ENCODE measurements around the gene RPS26.
"Not testable (repeated sequence)": the region's sequence is repeated elsewhere in the genome, so short reads cannot be mapped to it uniquely, and the experiment has no call there.

The RPS26 gene

DNA sequence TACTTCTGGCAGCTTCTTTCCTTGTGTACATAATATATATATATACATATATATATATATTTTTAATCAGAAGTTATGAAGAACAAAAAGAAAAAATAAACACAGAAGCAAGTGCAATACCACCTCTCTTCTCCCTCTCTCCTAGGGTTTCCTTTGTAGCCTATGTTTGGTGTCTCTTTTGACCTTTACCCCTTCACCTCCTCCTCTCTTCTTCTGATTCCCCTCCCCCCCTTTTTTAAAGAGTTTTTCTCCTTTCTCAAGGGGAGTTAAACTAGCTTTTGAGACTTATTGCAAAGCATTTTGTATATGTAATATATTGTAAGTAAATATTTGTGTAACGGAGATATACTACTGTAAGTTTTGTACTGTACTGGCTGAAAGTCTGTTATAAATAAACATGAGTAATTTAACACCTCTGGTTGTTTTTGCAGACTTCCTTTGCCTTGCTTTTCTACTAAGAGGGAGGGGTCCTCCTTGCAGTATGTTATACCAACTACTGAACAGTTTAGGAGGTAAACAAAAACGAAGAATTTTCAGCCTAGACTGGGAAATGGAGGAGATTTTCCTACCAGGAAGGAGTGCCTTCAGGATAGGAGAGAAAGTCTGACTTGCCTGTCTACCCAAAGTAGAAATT, 3.6 kb upstream of the RPS26 start:
- H3K36me3 Mint-ChIP-seq (ENCODE audit: low read depth): peaks cover 54% of the 10 kb centered on the region
- no peaks in the 10 kb centered on the region for H3K9me3 Mint-ChIP-seq
- H3K27ac Mint-ChIP-seq: peak overlapping the region; percentile 72
- H3K4me1 Mint-ChIP-seq (ENCODE audit: low read depth): peaks cover 46% of the 10 kb centered on the region
- no peaks in the 10 kb centered on the region for H3K27me3 Mint-ChIP-seq (ENCODE audit: low read depth)
- no peak overlapping the region for H3K4me3 Mint-ChIP-seq

DNA sequence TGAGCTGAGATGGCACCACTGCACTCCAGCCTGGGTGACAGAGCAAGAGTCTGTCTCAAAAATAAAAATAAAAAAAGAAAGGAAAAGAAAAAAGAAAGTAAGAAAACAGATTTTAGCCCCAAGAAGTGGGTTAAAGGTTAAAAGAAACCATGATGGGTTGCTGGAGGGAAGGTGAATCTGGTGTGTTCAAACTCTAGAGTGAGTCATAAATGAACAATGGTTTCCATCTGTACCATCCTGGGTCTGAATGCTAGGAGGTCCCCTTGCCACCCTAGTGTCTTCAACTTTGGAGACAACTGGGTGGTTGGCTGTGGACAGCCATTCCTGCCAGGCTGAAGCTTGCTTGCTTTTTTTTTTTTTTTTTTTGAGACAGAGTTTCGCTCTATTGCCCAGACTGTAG, 1.6 kb upstream of the RPS26 start:
- Mint-ChIP-seq H3K4me1 (ENCODE audit: low read depth) (peaks cover 50% of the 10 kb centered on the region), H3K27me3 (ENCODE audit: low read depth) (no peaks in the 10 kb centered on the region), H3K27ac (peak overlapping the region; percentile 97), H3K4me3 (no peak overlapping the region), H3K9me3 (no peaks in the 10 kb centered on the region), H3K36me3 (ENCODE audit: low read depth) (peaks cover 57% of the 10 kb centered on the region)

DNA sequence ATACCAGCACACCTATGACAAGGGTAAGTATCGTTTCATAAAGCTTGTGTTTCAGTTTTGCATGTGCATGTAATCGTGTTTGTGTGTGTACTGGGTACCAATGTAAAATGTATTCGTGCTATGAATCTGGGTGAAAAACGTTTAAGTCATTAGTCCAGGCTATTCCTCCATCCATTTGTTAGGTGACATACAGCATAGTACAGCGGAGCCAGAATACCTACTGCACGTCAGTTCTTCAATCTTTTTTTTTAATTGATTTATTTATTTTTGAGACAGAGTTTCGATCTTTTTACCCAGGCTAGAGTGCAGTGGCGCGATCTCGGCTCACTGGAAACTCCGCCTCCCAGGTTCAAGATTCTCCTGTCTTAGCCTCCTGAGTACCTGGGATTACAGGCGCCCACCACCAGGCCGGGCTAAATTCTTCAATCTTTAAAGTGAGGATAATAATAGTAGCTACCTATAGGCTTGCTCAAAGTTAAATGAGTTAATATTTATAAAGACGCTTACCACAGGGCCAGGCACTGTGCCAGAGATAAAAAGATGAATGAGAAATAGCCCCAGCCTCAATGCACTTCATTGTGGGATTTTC, 661 bp upstream of the RPS26 start:
- H3K27me3 Mint-ChIP-seq (ENCODE audit: low read depth): no peaks in the 10 kb centered on the region
- H3K9me3 Mint-ChIP-seq: no peaks in the 10 kb centered on the region
- H3K27ac Mint-ChIP-seq: peak overlapping the region; percentile 97
- peaks cover 51% of the 10 kb centered on the region for H3K36me3 Mint-ChIP-seq (ENCODE audit: low read depth)
- peaks cover 45% of the 10 kb centered on the region for H3K4me1 Mint-ChIP-seq (ENCODE audit: low read depth)
- peak overlapping the region; percentile 99 for H3K4me3 Mint-ChIP-seq

DNA sequence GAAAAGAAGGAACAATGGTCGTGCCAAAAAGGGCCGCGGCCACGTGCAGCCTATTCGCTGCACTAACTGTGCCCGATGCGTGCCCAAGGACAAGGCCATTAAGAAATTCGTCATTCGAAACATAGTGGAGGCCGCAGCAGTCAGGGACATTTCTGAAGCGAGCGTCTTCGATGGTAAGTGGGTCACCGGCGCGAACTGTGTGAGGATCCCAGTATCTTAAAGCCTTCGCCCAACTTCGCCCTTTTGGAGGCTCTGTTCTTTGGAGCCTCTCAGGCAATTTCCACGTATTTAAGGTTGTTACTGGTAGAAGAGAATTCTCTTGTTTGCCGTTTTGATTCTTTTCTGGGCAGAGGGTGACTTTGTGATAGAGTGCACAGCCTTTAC, 704 bp downstream of the RPS26 start:
- Mint-ChIP-seq H3K4me3 (peak overlapping the region; percentile 99), H3K36me3 (ENCODE audit: low read depth) (peaks cover 44% of the 10 kb centered on the region), H3K27ac (peak overlapping the region; percentile 97), H3K4me1 (ENCODE audit: low read depth) (peaks cover 46% of the 10 kb centered on the region)
- H3K27me3 Mint-ChIP-seq (ENCODE audit: low read depth); H3K9me3 Mint-ChIP-seq: not testable (repeated sequence)

DNA sequence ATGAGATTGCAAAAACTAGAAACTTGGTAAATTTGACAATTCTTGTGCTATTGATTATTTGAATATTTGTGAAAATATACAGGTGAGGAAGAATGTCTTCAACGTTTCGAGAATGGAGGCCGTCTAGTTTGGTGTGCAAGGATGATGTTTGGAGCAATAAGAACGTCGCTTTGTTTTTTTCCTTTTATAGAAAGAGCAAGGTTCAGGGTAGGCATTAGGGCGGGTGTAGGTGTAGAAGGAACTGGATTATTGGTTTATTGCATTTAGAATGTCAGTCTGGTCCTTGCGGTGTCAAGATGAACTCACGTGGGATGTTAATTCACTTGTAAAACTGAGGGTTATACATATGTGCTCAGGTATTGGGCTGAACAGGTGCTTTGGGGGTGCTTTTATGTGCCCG, 1.1 kb downstream of the RPS26 start:
- Mint-ChIP-seq H3K27ac (peak overlapping the region; percentile 97), H3K9me3 (no peaks in the 10 kb centered on the region), H3K27me3 (ENCODE audit: low read depth) (no peaks in the 10 kb centered on the region), H3K36me3 (ENCODE audit: low read depth) (peaks cover 41% of the 10 kb centered on the region), H3K4me3 (peak overlapping the region; percentile 99), H3K4me1 (ENCODE audit: low read depth) (peaks cover 42% of the 10 kb centered on the region)

DNA sequence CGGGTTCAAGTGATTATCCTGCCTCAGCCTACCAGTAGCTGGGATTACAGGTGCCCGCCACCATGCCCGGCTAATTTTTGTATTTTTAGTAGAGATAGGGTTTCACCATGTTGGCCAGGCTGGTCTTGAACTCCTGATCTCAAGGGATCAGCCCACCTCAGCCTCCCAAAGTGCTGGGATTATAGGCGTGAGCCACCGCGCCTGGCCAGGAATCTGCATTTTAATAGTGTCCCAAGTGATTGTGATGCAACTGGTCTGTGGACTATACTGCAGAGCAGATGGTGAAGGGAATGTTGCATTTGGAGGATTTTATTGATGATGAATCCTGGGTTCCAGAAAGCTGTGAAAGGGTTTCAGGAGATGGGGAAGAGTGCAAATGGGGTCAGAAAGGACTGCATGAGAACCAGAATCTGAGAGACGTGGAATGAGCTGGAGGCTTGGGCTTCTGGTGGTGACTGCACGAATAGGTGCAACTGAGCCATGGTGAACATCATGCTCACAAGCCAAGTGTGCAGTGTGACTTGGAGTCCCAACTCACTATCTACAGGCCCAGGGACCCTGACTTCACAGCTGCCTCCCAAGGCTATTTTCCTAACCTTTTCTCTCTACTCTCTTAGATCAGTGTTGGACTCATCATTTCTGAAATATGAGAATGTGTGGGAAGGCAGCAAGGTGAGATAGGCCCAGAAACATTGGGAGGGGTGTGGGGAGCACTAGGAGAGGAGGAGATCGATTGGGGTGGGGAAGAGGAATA, 4.5 kb downstream of the RPS26 start:
- peak overlapping the region; percentile 72 for H3K27ac Mint-ChIP-seq
- peaks cover 31% of the 10 kb centered on the region for H3K36me3 Mint-ChIP-seq (ENCODE audit: low read depth)
- H3K4me1 Mint-ChIP-seq (ENCODE audit: low read depth): peaks cover 26% of the 10 kb centered on the region
- no peak overlapping the region for H3K4me3 Mint-ChIP-seq
- no peaks in the 10 kb centered on the region for H3K27me3 Mint-ChIP-seq (ENCODE audit: low read depth)
- H3K9me3 Mint-ChIP-seq: no peaks in the 10 kb centered on the region

DNA sequence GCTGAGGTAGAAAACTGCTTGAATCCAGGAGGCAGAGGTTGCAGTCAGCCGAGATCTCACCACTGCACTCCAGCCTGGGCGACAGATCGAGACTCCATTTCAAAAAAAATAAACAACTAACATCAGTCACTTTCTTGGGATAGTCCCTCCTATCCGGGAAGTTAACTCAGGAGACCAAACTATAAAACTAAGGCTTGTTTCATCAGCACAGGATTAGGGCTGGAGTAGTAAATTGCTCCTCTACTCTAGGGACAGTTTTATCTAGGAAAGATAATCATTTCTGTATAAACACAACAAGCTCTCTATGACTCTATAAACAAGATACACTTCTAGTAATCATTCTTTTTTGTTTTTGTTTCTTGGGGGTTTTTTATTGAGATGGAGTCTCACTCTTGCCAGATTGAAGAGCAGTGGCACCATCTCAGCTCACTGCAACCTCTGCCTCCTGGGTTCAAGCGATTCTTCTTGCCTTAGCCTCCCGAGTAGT, 11.7 kb downstream of the RPS26 start:
- no peak overlapping the region for H3K27ac Mint-ChIP-seq
- peaks cover 5% of the 10 kb centered on the region for H3K27me3 Mint-ChIP-seq (ENCODE audit: low read depth)
- H3K4me3 Mint-ChIP-seq: no peak overlapping the region
- H3K4me1 Mint-ChIP-seq (ENCODE audit: low read depth): peaks cover 6% of the 10 kb centered on the region
- H3K36me3 Mint-ChIP-seq (ENCODE audit: low read depth): no peaks in the 10 kb centered on the region
- H3K9me3 Mint-ChIP-seq: no peaks in the 10 kb centered on the region

DNA sequence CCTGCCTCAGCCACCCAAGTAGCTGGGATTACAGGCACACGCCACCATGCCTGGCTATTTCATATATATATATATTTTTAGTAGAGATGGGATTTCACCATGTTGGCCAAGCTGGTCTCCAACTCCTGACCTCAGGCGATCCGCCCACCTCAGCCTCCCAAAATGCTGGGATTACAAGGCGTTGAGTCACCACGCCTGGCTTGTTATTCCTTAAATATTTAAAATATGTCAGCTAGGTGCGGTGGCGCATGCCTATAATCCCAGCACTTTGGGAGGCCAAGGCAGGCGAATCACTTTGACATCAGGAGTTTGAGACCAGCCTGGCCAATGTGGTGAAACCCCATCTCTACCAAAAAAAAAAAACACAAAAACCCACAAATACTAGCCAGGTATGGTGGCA, 18.2 kb downstream of the RPS26 start:
- H3K27ac Mint-ChIP-seq; H3K9me3 Mint-ChIP-seq; H3K4me3 Mint-ChIP-seq; H3K36me3 Mint-ChIP-seq (ENCODE audit: low read depth); H3K4me1 Mint-ChIP-seq (ENCODE audit: low read depth): not testable (repeated sequence)
- peaks cover 17% of the 10 kb centered on the region for H3K27me3 Mint-ChIP-seq (ENCODE audit: low read depth)

DNA sequence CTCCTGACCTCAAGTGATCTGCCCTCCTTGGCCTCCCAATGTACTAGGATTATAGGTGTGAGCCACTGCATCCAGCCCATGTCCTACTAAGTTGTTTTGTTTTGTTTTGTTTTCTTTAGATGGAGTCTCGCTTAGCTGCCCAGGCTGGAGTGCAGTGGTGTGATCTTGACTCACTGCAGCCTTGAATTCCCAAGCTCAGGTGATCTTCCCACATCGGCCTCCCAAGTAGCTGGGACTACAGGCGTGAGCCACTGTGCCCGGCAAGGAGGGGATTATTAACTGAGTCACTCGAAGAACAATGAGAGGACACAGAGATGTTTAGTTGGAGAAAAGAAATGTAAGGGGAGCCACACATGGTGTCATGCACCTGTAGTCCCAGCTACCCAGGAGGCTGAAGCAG, 20.3 kb downstream of the RPS26 start:
- Mint-ChIP-seq H3K27ac (no peak overlapping the region), H3K4me3 (no peak overlapping the region), H3K4me1 (ENCODE audit: low read depth) (no peaks in the 10 kb centered on the region), H3K36me3 (ENCODE audit: low read depth) (peaks cover 1% of the 10 kb centered on the region), H3K9me3 (no peaks in the 10 kb centered on the region), H3K27me3 (ENCODE audit: low read depth) (peaks cover 17% of the 10 kb centered on the region)

DNA sequence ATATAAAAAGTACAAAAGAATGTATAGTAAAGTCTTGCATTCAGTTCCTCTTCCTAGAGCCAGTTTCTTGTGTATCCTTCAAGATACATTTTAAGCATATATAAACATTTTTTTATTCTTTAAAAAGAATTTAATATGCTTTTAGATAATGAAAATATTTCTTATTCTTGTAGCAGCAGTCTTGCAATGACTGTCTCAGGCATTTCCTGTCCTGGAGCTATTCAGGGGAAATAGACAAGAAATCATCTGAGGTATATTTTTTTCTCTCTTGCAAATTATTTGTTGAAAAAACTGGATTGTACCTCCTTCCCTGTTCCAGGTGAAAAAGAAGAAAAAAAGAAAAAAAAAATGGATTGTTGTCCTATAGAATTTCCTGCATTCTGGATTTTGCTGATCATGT, 21.3 kb downstream of the RPS26 start:
- Mint-ChIP-seq H3K4me1 (ENCODE audit: low read depth) (no peaks in the 10 kb centered on the region), H3K4me3 (no peak overlapping the region), H3K36me3 (ENCODE audit: low read depth) (peaks cover 1% of the 10 kb centered on the region), H3K27me3 (ENCODE audit: low read depth) (peaks cover 17% of the 10 kb centered on the region), H3K9me3 (no peaks in the 10 kb centered on the region), H3K27ac (no peak overlapping the region)

DNA sequence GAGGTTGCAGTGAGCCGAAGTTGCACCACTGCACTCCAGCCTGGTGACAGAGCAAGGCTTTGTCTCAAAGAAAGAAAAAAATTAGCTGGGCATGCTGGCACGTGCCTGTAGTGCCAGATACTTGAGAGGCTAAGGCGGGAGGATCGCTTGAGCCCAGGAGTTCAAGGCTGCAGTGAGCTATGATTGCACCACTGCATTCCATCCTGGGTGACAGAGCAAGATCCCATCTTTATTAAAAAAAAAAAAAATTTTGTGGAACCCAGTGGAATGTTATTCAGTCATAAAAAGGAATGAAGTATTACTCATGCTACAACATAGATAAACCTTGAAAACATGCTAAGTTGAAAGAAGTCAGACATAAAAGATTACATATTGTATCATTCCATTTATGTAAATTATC, 29.9 kb downstream of the RPS26 start:
- Mint-ChIP-seq H3K9me3 (no peaks in the 10 kb centered on the region), H3K4me3 (no peak overlapping the region), H3K4me1 (ENCODE audit: low read depth) (no peaks in the 10 kb centered on the region), H3K27me3 (ENCODE audit: low read depth) (peaks cover 4% of the 10 kb centered on the region), H3K27ac (no peak overlapping the region), H3K36me3 (ENCODE audit: low read depth) (no peaks in the 10 kb centered on the region)

DNA sequence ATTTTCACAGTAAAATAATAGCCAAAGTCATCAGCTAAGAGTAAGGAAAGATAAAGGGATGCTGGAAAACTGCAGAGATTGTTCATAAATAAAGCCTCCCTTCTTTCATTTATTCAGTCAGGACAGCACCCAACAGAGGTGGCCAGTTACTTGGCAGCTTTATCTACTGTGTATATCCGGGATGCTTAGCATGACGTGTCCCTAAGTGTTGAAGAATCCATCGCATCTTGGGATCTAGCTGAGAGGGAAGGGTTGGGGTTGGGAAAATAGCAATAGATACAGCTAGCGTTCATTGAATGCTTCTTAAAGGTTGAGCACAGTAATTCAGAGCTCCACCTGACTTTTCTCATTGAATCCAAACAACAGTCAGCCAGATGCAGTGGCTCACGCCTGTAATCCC, 32.7 kb downstream of the RPS26 start:
- Mint-ChIP-seq H3K4me3 (no peak overlapping the region), H3K27ac (no peak overlapping the region), H3K36me3 (ENCODE audit: low read depth) (no peaks in the 10 kb centered on the region), H3K27me3 (ENCODE audit: low read depth) (peaks cover 7% of the 10 kb centered on the region), H3K9me3 (no peaks in the 10 kb centered on the region), H3K4me1 (ENCODE audit: low read depth) (peaks cover 4% of the 10 kb centered on the region)

DNA sequence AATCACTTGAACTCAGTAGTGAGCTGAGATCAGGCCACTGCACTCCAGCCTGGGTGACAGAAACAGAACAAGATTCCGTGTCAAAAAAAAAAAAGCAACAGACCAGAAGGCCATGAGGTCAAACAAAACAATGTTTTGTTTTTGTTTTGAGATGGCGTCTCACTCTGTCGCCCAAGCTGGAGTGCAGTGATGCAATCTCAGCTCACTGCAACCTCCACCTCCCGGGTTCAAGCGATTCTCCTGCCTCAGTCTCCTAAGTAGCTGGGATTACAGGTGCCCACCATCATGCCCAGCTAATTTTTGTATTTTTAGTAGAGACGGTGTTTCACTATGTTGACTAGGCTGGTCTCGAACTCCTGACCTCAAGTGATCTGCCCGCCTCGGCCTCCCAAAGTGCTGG, 36.2 kb downstream of the RPS26 start:
- not testable (repeated sequence) for H3K4me1 Mint-ChIP-seq (ENCODE audit: low read depth); H3K4me3 Mint-ChIP-seq; H3K36me3 Mint-ChIP-seq (ENCODE audit: low read depth); H3K9me3 Mint-ChIP-seq; H3K27ac Mint-ChIP-seq
- H3K27me3 Mint-ChIP-seq (ENCODE audit: low read depth): peaks cover 20% of the 10 kb centered on the region

DNA sequence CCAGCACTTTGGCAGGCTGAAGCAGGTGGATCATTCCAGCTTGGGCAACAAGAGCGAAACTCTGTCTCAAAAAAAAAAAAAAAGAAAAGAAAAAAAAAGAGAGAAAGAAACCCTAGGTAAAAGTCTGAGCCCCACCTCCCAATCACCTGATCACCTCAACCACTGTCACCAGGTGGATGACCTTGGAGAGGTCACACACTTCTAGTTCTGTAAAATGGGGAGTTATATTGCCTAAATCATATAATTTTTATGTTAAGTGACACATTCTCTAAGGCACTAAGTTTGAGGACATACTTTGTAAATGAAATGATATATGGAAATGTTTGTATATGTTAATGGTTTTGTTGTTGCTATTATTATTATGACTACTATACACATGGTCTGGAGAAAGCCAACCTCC, 36.7 kb downstream of the RPS26 start:
- Mint-ChIP-seq H3K36me3 (ENCODE audit: low read depth) (no peaks in the 10 kb centered on the region), H3K9me3 (no peaks in the 10 kb centered on the region), H3K27ac (no peak overlapping the region), H3K27me3 (ENCODE audit: low read depth) (peaks cover 18% of the 10 kb centered on the region), H3K4me3 (peak overlapping the region; percentile 82), H3K4me1 (ENCODE audit: low read depth) (peaks cover 9% of the 10 kb centered on the region)
